Measurements from ENCODE around the gene LMNB1. TPM values are rescaled to one million over a fixed set of nuclear protein-coding genes. Genes with fewer than 3 reads are reported as not detected.
"Not testable (repeated sequence)": the region's sequence is repeated elsewhere in the genome, so short reads cannot be mapped to it uniquely, and the experiment has no call there.

Gene LMNB1
- total RNA-seq: 10 to 100 TPM in 1 of 9 donors, 1 to 10 TPM in 8; 1.3 to 27.8 (median 1.8) TPM
- 1 to 10 TPM in 1 of 2 donors, under 1 TPM in 1; 0.27 to 1.9 TPM for polyA plus RNA-seq
- long read RNA-seq, donor 1: 0 reads
- long read RNA-seq, donor 2: 0 reads
- long read RNA-seq, donor 3: 0 reads

GRCh38 chr5:126776499-126777256 lies at the start of gene LMNB1:
TSS of gene LMNB1 (plus strand) at chr5:126777136. CDS start at chr5:126777509, 373 bp downstream.
- ATAC-seq: peak; percentile 91 to 97 (median 95)
- DNase-seq: peak; percentile 94 to 98 (median 95)
- peaks cover 0 to 33% (median 11%) of the 10 kb centered on the region in 12 donors for H3K4me1 ChIP-seq
- no peaks in the 10 kb centered on the region for H3K27me3 ChIP-seq
- intact Hi-C loops (cut with DNase I): loop anchor here in 4 of 10 donors (5.0 kb wide), 2 partner anchors 94 to 119 kb away; no protein-coding TSS in a partner anchor
- H3K9me3 ChIP-seq: no peaks in the 10 kb centered on the region
- H3K4me3 ChIP-seq: peak within 1 kb of the TSS; percentile 64 to 88 (median 80)
- WGBS, 4 donors: 0 to 1% (median 1%) methylated on average over 17 to 74 of the region's 74 CpGs
- H3K27ac ChIP-seq: peak within 1 kb of the TSS; percentile 55 to 94 (median 86)
- H3K36me3 ChIP-seq: no peaks in the 10 kb centered on the region
- peak in 4 of 12 donors; percentile 13 to 39 (median 25) for TF ChIP-seq CTCF (IDR thresholded peaks at IDR 0.05)
- TF ChIP-seq POLR2A (IDR thresholded peaks at IDR 0.05): peak in 1 of 2 donors; percentile 26

- Histone ChIP-seq H3K27me3 (peaks cover 0 to 8% (median 0%) of the 10 kb centered on the region in 9 donors), H3K36me3 (no peaks in the 10 kb centered on the region), H3K9me3 (no peaks in the 10 kb centered on the region), H3K27ac (no peak overlapping the region), H3K4me1 (peaks cover 0 to 6% (median 0%) of the 10 kb centered on the region in 12 donors), H3K4me3 (no peak overlapping the region)
- no peak for ATAC-seq
- DNase-seq: no peak
- intact Hi-C loops (cut with DNase I): no loop called here
- no peak for TF ChIP-seq POLR2A (IDR thresholded peaks at IDR 0.05)
- TF ChIP-seq CTCF (IDR thresholded peaks at IDR 0.05): no peak
- WGBS, 4 donors: 22 to 43% (median 32%) methylated on average over 2 of the region's 2 CpGs
These were observed 44.2 kb upstream of the LMNB1 start for GRCh38 chr5:126732716-126733115.

- H3K27me3 ChIP-seq; H3K27ac ChIP-seq; H3K4me3 ChIP-seq; DNase-seq; H3K4me1 ChIP-seq; H3K36me3 ChIP-seq; H3K9me3 ChIP-seq; intact Hi-C loops (cut with DNase I); ATAC-seq: not testable (repeated sequence)
- 92 to 95% (median 94%) methylated on average over 18 of the region's 18 CpGs for WGBS, 4 donors
These were observed 42.4 kb upstream of the LMNB1 start for GRCh38 chr5:126734573-126734972.

- WGBS, 4 donors: 70 to 81% (median 79%) methylated on average over 3 of the region's 3 CpGs
- Histone ChIP-seq H3K27me3 (no peaks in the 10 kb centered on the region), H3K4me1 (peaks cover 0 to 1% (median 0%) of the 10 kb centered on the region in 12 donors), H3K27ac (no peak overlapping the region), H3K4me3 (no peak overlapping the region), H3K9me3 (no peaks in the 10 kb centered on the region), H3K36me3 (no peaks in the 10 kb centered on the region)
- DNase-seq (no peak), ATAC-seq (no peak)
- intact Hi-C loops (cut with DNase I): no loop called here
- TF ChIP-seq CTCF (IDR thresholded peaks at IDR 0.05) (no peak), POLR2A (IDR thresholded peaks at IDR 0.05) (no peak)
These were observed 40.8 kb upstream of the LMNB1 start for GRCh38 chr5:126736141-126736540.
